Prostate gland (tissue), 2 donors: ENCODE measurements around the gene KLHDC4. TPM values are rescaled to one million over a fixed set of nuclear protein-coding genes. Genes with fewer than 3 reads are reported as not detected.

ENCODE experiments used
- DNase-seq: peaks from one replicate; pipeline ENCODE4 v3.0.0-alpha.2; 2019; ENCODE audit warnings: low spot score
- H3K27ac ChIP-seq, 2 donors: fragments of 200-600 bp; sonication (generic); 2 replicates each; pipeline ENCODE4 v1.5.1; 2017 to 2019
- H3K27me3 ChIP-seq: fragments of 200-600 bp; sonication (generic); replicated peaks from 2 replicates; pipeline ENCODE4 v1.5.1; 2019; ENCODE audit not compliant: insufficient read depth
- H3K36me3 ChIP-seq, 2 donors: fragments of 200-600 bp; sonication (generic); 1 replicate in 1 of 2; 2 replicates in 1 of 2; pipeline versions ENCODE4 v1.5.1 to v1.8.1; 2017 to 2019
- H3K4me1 ChIP-seq: fragments of 200-600 bp; sonication (generic); replicated peaks from 2 replicates; pipeline ENCODE4 v1.5.1; 2019
- H3K4me3 ChIP-seq, 2 donors: fragments of 200-600 bp; sonication (generic); 2 replicates each; pipeline ENCODE4 v1.5.1; 2017 to 2019
- H3K9me3 ChIP-seq: fragments of 200-600 bp; sonication (generic); 2 replicates; pipeline ENCODE4 v1.5.1; 2017
- POLR2A ChIP-seq: fragments of 450-650 bp; IDR thresholded peaks from one replicate; pipeline ENCODE4 v1.6.1; 2016; ENCODE audit warnings: antibody characterized with exemption, mild to moderate bottlenecking
- POLR2AphosphoS5 ChIP-seq: sonication (generic); formaldehyde crosslinking; IDR thresholded peaks from one replicate; pipeline ENCODE4 v1.6.1; 2017; ENCODE audit warnings: antibody characterized with exemption
- WGBS: methylation state at CpG from one replicate; pipeline ENCODE4 v1.1.5; 2018; 5-methylcytosine and 5-hydroxymethylcytosine counted together
- intact Hi-C: fragments of 100-400 bp; cut with DNase I; formaldehyde crosslinking; loops from one replicate; pipeline ENCODE4 v1.14.2; 2022
- total RNA-seq, 2 donors: library from RNA; depleted of rRNA; stranded (reverse); fragments of >200 nt; gene quantifications; one replicate each; pipeline ENCODE4 v1.1.0, GENCODE V29; 2016
- TF ChIP-seq, protein P1 (sequence below), 4 experiments: fragments of 200-600 bp in 2 of 4; fragments of 450-650 bp in 2 of 4; sonication (generic) in 2 of 4; IDR thresholded peaks; 1 replicate in 3 of 4; 2 replicates in 1 of 4; pipeline ENCODE4 v1.5.1; 2016 to 2019; ENCODE audit warnings: antibody characterized with exemption in 4 of 4, mild to moderate bottlenecking in 2 of 4, moderate library complexity in 2 of 4

The KLHDC4 gene
- total RNA-seq, 2 donors from 2014 or later = 28.2 to 56.4 TPM

GRCh38 chr16:87715231-87715630 is 50.6 kb downstream of the KLHDC4 start:
- no peaks in the 10 kb centered on the region for H3K27me3 ChIP-seq
- no peak overlapping the region for H3K27ac ChIP-seq
- intact Hi-C loops = no loop called here
- H3K36me3 ChIP-seq = no peaks in the 10 kb centered on the region
- no peak overlapping the region for H3K4me3 ChIP-seq
- no peak for DNase-seq
- H3K4me1 ChIP-seq = no peaks in the 10 kb centered on the region
- no peak for TF ChIP-seq POLR2A
- TF ChIP-seq, protein P1, sequence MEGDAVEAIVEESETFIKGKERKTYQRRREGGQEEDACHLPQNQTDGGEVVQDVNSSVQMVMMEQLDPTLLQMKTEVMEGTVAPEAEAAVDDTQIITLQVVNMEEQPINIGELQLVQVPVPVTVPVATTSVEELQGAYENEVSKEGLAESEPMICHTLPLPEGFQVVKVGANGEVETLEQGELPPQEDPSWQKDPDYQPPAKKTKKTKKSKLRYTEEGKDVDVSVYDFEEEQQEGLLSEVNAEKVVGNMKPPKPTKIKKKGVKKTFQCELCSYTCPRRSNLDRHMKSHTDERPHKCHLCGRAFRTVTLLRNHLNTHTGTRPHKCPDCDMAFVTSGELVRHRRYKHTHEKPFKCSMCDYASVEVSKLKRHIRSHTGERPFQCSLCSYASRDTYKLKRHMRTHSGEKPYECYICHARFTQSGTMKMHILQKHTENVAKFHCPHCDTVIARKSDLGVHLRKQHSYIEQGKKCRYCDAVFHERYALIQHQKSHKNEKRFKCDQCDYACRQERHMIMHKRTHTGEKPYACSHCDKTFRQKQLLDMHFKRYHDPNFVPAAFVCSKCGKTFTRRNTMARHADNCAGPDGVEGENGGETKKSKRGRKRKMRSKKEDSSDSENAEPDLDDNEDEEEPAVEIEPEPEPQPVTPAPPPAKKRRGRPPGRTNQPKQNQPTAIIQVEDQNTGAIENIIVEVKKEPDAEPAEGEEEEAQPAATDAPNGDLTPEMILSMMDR (IDR thresholded peaks at IDR 0.05) = no peak
- TF ChIP-seq POLR2AphosphoS5 = no peak
- H3K9me3 ChIP-seq = no peaks in the 10 kb centered on the region
- WGBS = 96% methylated on average over 16 of the region's 16 CpGs

GRCh38 chr16:87713451-87714229 is 52.1 kb downstream of the KLHDC4 start:
- H3K4me3 ChIP-seq = no peak overlapping the region
- H3K27ac ChIP-seq = no peak overlapping the region
- H3K4me1 ChIP-seq = no peaks in the 10 kb centered on the region
- no peak for TF ChIP-seq POLR2AphosphoS5
- TF ChIP-seq, protein P1 (IDR thresholded peaks at IDR 0.05) = no peak
- TF ChIP-seq POLR2A = no peak
- H3K36me3 ChIP-seq = peaks cover 0 to 12% of the 10 kb centered on the region in 2 donors
- H3K27me3 ChIP-seq = no peaks in the 10 kb centered on the region
- DNase-seq = no peak
- intact Hi-C loops = no loop called here
- 94% methylated on average over 17 of the region's 19 CpGs for WGBS
- H3K9me3 ChIP-seq = no peaks in the 10 kb centered on the region

DNA sequence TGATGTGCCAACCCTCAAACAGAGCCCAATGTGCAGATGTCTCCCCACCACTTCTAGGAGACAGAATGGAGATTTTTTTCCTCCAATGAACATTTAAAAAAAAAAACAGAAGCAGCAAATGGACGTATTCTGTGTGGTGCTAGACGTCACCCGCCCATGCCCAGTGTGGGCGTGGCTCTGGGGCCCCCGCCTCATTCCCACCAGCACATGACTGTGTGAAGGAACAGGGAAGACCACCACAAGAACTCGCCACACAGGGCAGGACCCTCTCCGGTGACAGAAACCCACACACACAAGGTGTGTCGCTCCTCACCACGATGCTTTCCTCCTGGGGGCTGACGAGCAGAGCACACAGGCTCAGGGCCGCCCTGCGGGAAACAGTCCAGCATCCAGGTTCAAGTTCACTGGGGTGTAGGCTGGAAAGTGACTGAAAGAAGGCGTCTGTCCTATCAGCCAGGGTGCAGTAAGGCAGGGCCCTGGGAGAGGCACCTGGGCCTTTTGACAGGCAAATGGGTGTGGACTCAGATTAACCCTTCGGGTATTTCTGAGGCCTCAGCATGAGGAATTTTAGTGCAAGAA is 53.5 kb downstream of the KLHDC4 start:
- intact Hi-C loops = no loop called here

GRCh38 chr16:87710887-87711286 is 54.9 kb downstream of the KLHDC4 start:
- intact Hi-C loops = no loop called here
- H3K4me3 ChIP-seq = no peak overlapping the region
- no peaks in the 10 kb centered on the region for H3K27me3 ChIP-seq
- DNase-seq = no peak
- TF ChIP-seq POLR2A = no peak
- TF ChIP-seq POLR2AphosphoS5 = no peak
- TF ChIP-seq, protein P1 (IDR thresholded peaks at IDR 0.05) = no peak
- peaks cover 0 to 16% of the 10 kb centered on the region in 2 donors for H3K36me3 ChIP-seq
- no peak overlapping the region for H3K27ac ChIP-seq
- H3K9me3 ChIP-seq = no peaks in the 10 kb centered on the region
- 82% methylated on average over 12 of the region's 12 CpGs for whole genome bisulfite sequencing
- no peaks in the 10 kb centered on the region for H3K4me1 ChIP-seq

More for the DNA sequence above, 53.5 kb downstream of the KLHDC4 start:
- TF ChIP-seq, protein P1 (IDR thresholded peaks at IDR 0.05) = no peak
- no peak for TF ChIP-seq POLR2AphosphoS5
- no peak for TF ChIP-seq POLR2A
- Histone ChIP-seq H3K4me3 (no peak overlapping the region), H3K4me1 (no peaks in the 10 kb centered on the region), H3K9me3 (no peaks in the 10 kb centered on the region), H3K27ac (no peak overlapping the region), H3K36me3 (peaks cover 0 to 16% of the 10 kb centered on the region in 2 donors), H3K27me3 (no peaks in the 10 kb centered on the region)
- 89% methylated on average over 14 of the region's 14 CpGs for WGBS
- no peak for DNase-seq

DNA sequence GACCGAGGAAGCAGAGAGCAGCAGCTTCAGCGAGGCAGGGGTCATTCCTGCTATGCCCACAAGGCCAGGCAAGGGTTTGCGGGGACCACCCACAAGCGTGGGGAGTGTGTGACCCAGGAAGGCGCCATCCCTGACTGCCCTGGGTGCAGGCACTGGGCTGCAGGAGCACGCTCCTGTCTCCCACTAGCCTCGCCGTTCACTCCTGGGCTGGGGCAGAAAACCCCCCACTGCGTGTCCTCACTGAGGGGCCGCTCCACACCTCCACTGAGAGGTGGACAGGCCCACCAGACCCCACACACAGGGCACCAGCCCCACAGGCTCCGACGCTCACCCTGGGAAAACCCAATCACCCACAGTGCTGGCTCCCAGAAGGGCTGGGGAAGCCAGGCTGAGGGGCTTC is 56.1 kb downstream of the KLHDC4 start:
- Histone ChIP-seq H3K4me3 (no peak overlapping the region), H3K4me1 (no peaks in the 10 kb centered on the region), H3K9me3 (no peaks in the 10 kb centered on the region), H3K27me3 (no peaks in the 10 kb centered on the region), H3K27ac (no peak overlapping the region), H3K36me3 (peaks cover 0 to 16% of the 10 kb centered on the region in 2 donors)
- TF ChIP-seq, protein P1 (IDR thresholded peaks at IDR 0.05) = no peak
- no peak for TF ChIP-seq POLR2AphosphoS5
- no peak for TF ChIP-seq POLR2A
- WGBS = 94% methylated on average over 12 of the region's 12 CpGs
- intact Hi-C loops = no loop called here
- DNase-seq = no peak
